Stimulated activated CD8-positive, alpha-beta memory T cell treated with anti-CD3 and anti-CD28 coated beads, Interleukin-7, amount 100 ng/mL, for 24 hours (primary cell): ENCODE results near the gene EPHA3.
"Not testable (repeated sequence)": the region's sequence is repeated elsewhere in the genome, so short reads cannot be mapped to it uniquely, and the experiment has no call there.

Source experiments
- DNase-seq: peaks from one replicate; pipeline ENCODE4 v3.0.0-alpha.2; 2020; ENCODE audit warnings: low read depth

Gene EPHA3

DNA sequence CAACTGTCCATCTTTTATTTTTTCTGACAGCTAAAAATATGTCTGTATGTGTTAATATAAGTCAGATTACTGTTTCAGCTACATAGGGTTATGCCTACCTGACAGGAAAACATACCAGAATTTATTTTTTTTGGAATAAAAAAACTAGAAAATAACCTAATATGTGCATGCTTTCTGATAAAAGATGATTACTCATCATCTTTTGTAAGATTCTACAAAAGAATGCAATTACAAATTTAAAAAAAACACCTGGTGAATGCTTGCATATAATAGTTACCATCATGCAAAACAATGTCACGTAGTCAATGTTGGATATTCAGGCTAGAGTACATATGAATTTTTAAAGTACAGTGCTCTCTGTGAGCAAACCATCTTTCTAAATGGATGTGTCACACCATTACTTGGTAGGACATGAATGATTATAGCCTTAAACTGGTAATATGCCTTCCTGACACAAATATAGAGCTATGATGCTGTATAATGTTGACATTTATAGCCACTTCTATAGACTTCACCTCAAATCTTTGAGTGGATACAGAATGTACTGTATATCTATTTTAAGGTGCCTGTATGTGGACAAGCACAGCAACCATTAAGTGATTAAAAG is 180.6 kb downstream of the EPHA3 start:
- no peak for DNase-seq

DNA sequence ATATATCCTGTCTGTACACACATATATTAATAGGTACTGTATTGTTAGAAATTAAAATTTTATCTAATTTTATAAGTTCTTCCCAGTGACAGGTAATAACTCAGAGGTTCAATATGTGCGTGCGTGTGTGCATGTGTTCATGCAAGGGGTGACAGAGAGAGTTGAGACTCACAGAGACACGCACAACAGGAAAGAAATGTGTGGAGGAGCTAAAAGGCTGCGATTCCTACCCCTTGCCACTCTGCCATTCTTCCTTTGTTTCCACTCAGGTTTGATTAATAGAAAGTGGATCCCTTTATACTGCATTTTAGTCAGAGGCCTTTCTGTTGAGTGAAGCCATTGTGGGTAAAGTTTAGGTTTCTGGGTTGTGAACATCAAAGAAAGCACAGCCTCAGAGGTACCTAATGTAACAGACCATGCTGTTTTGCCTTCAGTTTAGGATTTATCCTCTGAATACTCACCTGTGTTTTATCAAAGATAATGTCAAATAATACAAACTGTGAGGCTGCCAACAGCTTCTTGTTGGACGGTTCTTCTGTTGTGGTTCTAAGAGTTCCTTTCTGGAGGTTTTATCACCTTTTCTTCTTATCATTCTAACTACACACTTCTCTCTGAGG is 182.3 kb downstream of the EPHA3 start:
- no peak for DNase-seq

DNA sequence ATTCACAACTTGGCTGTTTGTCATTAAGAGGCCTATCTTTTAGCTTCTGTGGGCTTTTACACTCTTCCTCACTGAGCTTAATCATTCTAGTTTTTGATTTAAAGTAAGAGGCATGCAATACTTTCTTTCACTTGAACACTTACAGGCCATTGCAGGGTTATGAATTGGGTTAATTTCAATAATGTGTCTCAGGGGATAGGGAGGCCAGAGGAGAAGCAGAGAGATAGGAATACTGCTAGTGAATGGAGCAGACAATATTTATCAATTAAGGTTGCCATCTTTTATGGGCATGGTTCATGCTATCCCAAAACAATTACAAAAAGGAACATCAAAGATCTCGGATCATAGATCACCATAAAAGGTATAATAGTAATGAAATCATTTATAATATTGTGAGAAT is 189.8 kb downstream of the EPHA3 start:
- no peak for DNase-seq

DNA sequence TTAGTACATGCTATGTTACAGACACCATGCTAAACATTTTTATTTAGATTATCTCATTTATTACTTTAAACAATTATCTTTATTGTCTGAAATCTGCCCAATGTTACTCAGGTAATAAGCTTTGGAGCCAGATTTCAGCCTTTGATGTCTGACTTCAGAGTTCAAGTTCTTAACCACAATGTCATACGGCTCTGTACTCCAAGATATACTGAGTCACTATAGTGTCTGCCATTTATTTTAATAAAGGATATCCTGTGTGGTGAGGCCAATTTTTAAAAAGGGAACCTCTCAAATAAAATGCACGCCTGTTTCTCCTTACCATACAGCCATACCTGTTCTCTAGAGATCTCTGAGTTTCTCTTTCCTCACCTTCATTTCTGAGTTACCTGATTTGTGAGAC is 193.1 kb downstream of the EPHA3 start:
- DNase-seq, result no peak

DNA sequence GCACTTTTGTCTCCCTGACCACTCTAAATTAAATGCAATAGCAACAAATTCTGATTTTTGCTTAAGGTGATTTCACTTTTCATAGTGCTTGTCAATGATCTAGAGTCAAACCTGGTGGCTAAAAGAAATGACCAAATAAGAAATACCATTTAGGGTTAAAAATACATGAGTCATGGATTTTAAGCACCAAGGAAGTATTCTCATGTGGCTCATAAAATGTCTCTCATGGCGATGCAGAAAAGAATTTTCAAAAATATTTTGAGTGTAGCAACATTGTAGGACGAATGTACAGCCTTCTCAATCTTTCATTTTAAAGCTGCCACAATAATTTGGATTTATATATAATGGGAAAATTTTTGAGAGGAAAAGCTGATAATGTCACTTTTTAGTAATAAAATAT is 193.6 kb downstream of the EPHA3 start:
- DNase-seq, result no peak

DNA sequence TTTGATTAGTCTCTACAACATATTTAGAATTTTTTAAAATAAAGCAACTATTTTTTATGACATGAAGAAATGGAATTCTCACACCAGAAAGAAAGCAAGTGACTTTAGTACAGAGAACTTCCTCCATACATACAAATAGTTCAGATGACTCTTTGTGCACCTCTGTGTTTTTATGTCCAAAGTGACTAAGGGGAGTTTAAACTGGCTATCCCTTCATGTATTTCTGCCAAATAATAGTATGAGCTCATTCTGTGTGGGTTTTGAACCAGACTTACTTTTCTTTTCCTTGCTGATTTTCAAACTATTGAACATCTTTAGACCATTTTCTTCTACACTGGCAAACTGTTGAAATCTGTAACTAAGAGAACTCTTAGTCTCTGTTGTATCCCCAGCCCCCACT is 196.3 kb downstream of the EPHA3 start:
- DNase-seq, result no peak

DNA sequence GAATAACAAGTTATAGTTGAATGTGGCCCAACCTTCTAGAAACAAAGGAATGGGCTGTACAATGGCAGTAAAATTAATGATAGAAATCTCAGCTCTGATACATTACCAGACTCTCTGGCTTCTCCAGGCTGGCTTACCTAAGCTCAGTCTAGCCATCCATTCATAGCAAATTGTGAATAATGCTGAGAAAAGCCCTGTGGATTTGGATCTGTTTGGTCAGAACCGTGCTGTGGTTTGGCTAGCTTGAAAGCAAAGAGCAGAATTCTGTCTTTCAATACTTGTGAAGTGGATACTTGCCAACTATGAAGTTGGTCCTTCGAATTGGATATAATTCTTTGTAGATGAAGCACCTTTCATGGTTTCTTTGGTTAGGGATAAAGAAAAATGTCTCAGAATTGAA is 199.1 kb downstream of the EPHA3 start:
- DNase-seq, result no peak

DNA sequence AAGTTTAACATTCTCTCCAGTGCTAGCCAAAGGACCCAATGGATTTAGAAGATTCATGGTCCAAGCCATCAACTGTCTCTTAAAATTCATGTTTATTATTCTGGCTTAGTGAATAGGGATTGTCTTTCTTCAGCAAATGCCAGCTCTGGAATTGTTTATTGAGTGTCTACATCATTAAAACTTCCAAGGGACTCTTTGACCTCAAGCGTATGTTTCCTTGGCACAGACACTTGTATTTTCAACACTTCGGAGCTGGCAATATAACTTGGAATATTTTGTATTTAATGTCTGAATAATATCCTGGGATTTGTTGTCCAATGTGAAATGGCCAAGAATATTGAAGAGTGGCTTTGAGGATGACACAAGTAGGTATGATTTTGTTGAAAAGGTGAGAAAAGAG is 204.2 kb downstream of the EPHA3 start:
- DNase-seq, result no peak

DNA sequence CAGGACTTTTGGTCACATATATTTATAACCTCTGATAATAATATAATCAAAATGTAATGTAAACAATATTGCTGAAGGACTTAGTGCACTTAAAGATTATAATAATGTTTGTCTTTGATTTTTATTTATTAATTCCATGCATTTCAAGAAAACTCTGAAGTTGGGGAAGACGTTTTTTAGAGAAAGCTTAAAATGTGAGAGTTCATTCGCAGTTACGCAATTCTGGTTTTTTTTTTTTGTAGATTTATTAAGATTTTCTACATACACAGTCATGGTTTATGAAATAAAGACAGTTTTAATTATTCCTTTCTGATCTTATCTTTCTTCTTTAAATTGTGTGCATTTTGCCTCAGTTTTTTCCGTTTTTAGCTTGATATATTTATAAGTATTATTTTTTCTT is 204.7 kb downstream of the EPHA3 start:
- DNase-seq, result no peak

DNA sequence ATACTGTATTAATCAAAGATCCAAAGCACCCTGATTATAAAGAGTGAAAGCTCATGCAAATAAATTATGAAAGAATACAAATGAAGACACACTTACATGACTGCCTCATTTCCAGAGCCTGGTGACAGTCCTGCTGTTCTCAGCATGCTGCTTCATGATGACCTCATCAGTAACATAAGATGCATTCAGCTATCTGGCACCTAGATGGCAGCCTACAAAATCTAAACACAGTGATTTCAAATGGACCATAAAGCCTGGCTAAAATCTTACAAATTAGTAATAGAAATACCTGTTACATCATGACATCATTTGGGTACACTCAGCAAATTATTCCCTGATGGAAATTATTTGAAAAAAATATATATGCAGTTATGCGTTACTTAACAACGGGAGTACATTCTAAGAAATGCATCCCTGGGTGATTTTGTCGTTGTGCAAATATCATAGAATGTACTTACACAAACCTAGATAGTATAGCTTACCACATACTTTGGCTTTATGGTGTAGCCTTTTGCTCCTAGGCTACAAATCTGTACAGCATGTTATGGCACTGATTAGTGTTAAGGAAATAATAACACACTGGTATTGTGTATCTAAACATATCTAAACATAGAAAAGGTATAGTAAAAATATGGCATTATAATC is 207.2 kb downstream of the EPHA3 start:
- no peak for DNase-seq

DNA sequence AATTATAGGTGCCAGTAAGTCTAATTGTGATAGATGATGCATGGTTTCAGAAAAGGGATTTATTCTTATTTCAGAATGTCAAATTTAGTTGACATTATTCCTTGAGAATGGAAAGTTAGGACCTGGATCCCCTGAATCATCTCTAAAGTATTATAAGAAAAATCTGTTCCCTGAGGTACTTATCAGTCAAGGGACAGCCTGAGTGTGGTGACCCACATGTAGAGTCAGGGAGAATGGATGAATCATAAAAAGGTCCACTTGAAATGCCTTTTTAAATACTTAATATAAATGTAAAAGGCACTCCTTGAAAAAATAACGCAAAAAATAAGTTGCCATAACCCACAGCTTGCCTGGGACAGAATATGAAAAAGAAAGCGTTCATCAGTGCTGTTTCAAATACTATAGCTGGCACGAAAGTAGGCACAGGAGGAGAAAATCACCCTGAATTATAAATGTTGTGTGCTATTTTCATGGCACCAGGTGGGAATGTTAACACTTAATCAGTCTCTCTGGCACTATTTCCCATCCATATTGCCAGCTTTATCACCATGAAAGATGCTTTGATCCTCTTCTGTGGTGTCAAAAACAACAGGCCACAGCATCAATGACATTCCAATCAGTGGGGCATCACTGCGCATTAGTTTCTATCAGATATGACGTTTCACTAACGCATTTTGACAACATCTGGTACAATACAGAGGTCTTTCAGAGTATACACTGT is 208.5 kb downstream of the EPHA3 start:
- no peak for DNase-seq

DNA sequence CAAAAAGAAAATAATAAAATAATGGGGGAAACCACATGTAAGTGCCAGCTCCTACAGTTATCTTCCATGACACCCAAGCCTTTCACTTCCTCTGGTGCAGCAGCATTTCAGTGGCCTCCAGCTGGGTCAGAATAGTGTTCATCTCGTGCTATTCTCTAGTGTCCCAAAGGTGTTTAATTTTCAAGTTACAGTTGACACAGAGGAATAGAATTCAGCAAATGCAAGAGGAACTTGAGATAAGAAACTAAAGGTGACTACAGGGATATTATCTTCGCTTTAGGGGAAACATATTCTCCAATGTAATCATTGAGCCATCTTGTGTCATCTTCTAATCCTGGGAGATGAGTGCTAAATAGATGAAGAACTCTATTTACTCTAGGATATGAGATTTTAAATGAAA is 212.8 kb downstream of the EPHA3 start:
- DNase-seq, result no peak

DNA sequence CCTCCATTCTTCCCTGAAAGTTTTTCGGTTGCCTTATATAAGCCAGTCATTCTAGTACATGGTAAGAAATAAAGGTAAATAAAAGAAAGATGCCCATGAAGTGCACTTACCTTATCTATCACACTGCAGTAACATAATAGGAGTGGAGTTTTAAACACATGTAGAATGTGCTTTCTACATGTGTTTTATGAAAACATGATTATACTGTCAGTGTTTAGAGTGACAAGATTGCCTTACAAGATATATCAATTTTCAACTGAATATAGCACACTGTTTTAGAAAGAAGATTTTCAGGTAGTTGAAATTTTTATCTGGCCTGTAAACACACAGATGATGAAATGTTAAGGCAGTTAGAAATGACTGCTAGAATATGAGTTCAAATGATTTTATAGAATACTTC is 219.6 kb downstream of the EPHA3 start:
- DNase-seq, result no peak

DNA sequence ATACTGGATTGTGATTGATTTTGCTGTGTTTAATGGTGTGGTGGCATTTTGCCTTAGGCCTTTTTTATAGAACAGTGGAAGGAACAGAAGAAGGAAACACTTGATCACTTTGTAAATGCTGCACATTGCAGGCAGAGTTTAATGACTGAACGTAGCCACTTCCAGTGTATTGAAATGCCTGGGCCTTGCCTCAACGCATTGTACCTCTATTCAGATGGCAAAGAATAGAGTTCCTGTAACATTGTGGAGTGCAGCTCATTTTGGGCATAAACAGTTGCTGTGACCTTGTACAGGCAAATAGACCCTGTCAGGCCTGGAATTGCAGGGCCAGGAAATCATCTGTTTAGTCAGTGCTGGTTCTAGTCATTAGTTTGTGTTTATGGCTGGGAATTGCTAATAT is 225.0 kb downstream of the EPHA3 start:
- DNase-seq, result no peak

DNA sequence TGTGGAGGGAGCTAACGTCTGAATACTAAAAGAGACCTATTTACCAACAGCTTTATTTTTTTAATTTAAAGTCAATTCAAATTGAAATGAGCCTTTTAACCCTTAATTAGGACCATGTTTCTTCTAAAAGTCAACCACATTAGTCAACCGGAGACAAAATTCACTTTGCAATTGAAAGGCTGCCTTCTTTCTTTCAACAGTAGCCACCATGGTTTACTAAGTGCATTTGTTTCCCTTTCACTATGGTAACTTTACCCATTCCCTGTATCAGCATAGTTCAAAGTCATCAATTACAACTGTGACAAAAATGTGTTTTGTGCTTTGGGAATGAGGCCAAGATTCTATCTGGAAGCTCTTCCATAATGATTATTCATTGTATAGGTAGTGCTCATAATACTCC is 225.4 kb downstream of the EPHA3 start:
- no peak for DNase-seq

DNA sequence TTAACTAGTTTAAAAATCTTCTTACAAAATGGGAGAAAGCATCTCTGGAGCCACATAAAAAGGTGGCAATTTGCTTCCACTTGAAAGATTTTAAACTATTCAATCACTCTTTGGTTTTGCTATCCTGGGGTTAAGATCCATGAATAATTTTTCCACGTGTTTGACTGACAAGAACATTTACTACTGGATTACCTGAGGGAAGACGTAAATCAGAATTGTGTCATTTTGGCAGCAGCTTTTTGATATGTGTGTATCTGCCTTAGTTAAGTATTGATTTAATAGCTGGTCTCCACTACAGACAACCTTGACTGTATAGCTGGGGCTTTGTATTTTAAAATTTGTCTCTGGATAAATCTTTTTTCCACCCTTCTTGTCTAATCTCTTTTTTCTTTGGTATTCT is 228.3 kb downstream of the EPHA3 start:
- no peak for DNase-seq

DNA sequence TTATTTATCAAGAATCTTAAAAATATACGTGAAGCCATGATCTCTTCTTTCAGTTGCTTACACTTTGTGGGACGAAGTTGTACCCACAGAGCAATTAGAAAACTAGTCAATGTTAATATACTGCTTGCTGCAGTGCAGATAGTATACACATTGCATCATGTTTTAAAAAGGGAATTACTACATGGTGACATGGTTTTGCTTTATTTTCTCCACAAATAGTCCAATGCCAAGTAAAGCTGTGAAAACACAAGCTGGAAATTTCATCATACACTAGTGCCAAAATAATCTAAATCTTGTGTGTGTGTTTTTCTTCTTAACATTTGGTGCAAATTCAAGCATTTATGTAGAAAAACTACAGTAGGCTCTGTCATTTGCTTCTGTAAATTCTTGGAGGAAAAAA is 233.0 kb downstream of the EPHA3 start:
- DNase-seq, result no peak

DNA sequence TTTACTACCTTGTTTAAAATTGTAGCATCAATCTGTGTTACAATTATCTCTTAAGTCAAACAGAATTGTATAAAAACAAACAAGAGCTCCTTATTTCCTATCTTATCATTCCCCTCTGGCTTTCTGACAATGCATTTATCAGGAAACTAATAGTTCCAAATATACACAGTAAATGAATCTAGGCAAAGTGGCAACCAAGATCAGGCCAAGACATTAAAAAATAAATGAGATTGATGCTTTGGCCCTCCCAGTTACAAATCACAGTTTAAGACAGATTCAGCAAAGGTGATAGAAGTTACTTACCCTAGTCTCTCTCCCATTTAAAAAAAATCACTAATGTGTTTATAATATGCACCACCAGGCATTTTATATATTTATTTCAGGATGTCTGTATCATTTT is 236.7 kb downstream of the EPHA3 start:
- DNase-seq, result no peak

DNA sequence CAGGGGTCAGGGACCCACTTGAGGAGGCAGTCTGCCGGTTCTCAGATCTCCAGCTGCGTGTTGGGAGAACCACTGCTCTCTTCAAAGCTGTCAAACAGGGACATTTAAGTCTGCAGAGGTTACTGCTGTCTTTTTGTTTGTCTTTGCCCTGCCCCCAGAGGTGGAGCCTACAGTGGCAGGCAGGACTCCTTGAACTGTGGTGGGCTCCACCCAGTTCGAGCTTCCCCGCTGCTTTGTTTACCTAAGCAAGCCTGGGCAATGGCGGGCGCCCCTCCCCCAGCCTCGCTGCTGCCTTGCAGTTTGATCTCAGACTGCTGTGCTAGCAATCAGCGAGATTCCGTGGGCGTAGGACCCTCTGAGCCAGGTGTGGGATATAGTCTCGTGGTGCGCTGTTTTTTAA is 243.5 kb downstream of the EPHA3 start:
- DNase-seq, result not testable (repeated sequence)

DNA sequence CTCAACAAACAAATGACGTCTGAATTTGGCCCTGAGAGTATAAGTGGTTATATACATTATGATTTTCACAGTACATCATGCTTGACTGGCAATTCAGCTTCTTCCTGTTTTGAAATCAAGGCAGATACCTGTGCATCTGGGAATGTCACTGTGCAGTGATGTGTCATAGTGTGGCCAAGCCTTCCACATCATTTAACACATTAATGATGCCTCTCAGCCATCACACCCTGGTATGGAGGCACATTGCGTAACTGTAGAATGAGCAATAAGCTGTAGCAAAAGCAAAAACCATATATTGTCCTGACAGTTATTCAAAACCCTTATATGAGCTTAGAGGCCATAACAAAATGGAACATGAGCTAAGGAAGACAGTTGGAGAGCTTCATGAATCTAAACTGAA is 246.0 kb downstream of the EPHA3 start:
- no peak for DNase-seq

DNA sequence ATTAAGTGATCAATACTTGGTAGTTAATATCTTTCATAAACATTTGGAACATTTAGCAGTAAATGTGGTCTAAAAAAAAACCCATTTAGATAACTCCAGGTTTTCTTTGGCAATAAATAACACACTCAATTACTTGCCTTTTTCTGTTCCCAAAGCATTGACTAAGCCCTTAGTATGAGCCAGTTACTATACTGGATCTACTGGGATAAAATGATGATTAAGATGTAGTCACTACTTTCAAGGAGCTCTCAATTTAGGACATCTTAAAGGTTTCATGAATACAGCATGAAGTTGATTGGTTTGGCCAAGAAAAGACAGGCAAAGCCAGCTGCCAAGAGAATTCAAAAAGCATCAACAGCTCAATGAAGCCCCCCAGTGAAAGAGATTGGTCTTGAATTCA is 250.9 kb downstream of the EPHA3 start:
- DNase-seq, result no peak

DNA sequence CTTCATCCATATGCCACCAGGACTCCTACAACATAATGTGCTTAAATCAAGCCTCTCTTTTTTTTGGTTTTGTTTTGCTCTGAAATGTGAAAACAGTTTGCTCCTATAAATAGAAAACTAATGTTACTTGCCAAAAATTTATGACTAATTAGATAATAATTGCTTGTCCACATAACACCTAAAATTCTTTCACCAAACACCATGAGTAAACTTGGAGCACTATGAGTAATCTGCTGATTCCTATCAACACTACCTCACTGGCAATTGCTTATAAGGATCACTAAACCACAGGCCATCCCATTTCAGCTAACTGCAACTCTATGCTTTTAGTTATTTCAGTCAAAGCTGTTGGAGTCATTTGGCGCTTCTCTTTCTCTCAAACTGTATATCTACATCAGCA is 252.7 kb downstream of the EPHA3 start:
- DNase-seq, result no peak

DNA sequence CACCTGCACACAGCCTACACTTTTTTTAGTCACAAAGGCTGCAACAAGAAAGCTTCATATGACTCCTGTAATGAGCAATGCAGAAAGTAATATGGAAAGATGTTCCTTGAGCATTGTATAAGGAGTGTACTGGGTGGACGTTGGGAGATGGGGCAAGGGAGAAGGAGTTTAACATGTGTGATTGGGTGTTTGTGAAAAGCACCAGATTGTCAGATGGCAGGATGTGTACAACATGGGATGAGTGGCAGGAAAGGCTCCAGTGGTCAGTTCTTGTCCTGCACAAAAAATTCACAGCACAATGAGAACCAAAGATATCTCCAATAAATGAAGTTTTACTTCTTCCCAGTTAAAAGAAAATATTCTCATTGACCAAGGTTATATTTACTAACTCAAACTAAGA is 255.1 kb downstream of the EPHA3 start:
- no peak for DNase-seq
